GM18526 (cell line): Measurements from ENCODE around the gene CFAP69.

ENCODE experiments used
- POLR2A ChIP-seq: IDR thresholded peaks from 3 replicates; pipeline ENCODE4 v1.6.1; 2011; ENCODE audit not compliant: insufficient read length; ENCODE audit errors: extremely low read depth

The CFAP69 gene, protein sequence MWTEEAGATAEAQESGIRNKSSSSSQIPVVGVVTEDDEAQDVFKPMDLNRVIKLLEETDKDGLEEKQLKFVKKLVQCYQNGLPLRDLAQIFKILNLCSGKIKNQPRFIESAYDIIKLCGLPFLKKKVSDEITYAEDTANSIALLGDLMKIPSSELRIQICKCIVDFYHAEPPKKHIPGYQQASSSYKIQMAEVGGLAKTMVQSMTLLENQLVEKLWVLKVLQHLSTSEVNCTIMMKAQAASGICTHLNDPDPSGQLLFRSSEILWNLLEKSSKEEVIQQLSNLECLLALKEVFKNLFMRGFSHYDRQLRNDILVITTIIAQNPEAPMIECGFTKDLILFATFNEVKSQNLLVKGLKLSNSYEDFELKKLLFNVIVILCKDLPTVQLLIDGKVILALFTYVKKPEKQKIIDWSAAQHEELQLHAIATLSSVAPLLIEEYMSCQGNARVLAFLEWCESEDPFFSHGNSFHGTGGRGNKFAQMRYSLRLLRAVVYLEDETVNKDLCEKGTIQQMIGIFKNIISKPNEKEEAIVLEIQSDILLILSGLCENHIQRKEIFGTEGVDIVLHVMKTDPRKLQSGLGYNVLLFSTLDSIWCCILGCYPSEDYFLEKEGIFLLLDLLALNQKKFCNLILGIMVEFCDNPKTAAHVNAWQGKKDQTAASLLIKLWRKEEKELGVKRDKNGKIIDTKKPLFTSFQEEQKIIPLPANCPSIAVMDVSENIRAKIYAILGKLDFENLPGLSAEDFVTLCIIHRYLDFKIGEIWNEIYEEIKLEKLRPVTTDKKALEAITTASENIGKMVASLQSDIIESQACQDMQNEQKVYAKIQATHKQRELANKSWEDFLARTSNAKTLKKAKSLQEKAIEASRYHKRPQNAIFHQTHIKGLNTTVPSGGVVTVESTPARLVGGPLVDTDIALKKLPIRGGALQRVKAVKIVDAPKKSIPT

DNA sequence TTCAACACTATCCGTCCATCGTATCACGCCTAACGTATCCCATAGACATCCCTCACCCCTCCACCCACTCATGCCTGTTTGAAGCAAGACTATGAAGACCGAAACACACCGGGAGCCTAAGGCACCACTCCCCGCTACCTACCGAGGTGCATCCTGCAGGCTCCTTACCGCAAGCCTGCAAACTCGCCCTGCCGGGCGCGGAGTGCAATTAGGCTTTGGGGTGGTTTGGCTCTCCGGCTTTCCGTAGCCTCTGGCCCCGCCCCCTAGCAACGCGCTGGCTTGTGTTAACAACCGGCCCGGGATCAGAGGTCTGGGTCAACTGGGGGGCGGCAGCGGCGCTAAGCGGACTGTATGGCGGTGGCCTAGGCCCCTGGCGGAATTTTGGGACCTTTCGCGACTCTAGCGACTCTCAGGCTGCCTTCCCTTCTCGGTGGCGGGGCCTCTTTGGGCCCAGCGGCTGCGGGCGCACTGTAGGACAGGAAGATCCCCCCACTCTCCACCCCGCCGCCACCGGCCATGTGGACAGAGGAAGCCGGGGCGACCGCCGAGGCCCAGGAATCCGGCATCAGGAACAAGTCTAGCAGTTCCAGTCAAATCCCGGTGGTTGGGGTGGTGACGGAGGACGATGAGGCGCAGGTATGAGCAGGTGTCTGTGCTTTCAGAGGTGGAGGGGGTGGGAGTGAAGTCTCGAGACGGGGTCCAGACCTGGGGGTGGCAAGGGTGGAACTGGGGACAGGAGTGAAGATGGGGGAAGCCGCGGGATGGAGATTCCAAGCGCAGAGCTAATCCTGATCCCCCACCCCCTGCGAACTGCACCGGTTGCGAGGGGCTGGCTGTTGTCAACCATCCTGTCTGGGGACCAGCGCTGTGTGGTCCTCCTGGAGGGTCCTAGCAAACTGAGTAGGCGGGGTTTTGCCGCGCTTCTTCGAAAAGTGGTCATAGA is at the start of gene CFAP69:
TSS of gene CFAP69 (plus strand) at position 266 of the 943 bp plus-strand sequence. CDS start at position 517, 251 bp downstream.
- peak; percentile 44 for TF ChIP-seq POLR2A

DNA sequence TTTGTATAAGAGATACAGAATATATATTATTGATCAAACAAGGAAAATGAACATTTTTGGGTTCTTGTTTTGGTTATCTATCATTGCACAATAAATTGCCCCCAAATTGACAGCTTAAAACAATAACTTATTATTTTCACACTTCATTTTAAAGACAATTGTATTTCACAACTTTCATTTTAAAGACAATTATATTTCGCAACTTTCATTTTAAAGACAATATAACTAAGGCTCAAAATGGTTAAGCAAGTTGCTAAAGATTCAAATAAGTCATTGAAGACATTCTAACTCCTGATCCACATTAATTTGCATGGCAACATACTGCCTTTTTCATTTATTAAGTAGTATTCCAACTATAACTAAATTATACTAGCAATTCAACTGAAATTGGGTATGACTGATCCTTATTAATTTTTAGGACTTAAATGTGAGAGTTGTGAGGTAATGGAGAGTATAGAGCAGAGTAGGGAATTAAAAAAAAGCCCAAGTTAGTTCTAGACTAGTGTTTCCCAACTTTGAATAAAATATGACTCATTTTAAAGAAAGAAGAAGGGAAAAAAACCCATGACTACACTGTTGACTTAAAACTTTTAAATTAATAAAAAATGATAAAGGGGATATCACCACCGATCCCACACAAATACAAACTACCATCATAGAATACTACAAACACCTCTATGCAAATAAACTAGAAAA is 43.3 kb upstream of the CFAP69 start:
- no peak for TF ChIP-seq POLR2A

DNA sequence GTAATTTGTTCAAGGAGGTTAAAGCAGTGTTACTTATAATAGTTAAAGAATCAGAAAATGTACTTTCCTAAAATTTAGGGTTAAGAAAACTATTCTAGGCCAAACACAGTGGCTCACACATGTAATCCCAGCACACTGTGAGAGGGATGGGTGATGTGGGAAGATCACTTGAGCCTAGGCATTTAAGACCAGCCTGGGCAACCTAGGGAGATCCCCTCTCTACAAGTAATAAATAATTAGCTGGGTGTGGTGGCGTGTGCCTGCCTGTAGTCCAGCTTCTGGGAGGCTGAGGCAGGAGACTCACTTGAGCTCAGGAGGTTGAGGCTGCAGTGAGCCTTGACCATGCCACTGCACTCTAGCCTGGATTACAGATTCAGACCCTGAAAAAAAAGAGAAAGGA is 37.0 kb upstream of the CFAP69 start:
- no peak for TF ChIP-seq POLR2A

DNA sequence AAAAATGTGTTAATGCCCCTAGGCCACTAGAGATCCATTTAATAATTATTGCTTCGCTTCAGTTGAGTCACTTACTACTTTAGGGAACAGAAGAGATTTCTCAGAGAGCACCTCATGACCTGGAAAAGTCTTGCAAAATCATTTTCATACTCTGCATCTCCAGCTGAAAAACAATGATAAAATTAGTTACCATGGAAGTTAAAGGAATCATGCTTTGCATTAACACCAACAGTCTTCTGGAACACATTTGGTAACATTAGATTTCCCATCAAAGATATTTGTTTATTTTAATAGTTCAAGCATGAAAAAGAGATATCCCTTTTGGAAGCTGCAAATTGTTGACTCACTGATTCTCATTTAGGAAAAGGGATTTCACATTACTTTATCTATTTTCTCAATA is 35.2 kb upstream of the CFAP69 start:
- no peak for TF ChIP-seq POLR2A

- no peak for TF ChIP-seq POLR2A
Measured at GRCh38 chr7:90210475-90210874, 34.5 kb upstream of the CFAP69 start.

DNA sequence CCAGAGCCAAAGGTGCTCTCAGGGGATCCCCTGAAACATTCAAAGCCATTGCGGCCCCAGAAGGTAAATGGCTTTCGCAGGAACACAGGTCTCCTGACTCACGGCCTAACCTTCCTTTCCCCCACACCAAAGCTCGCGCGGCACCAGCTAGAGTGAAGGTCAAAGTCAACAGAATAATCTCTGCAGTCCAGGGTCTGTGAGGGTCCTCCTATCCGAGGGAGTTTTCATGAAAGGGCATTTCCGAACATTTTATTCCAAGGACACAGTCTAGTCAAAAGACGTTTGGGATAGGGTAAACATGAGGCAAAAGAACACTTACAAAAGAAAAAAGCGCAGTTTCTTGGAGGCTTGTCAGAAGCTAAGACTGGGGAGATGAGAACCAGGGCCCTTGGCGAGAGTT is 34.0 kb upstream of the CFAP69 start:
- TF ChIP-seq POLR2A: no peak

- no peak for TF ChIP-seq POLR2A
Measured at GRCh38 chr7:90211391-90212148, 33.4 kb upstream of the CFAP69 start, which contains the start of gene STEAP2. Gene STEAP2, plus strand, starts transcription at chr7:90211740. Its CDS starts 13,343 bp downstream, at chr7:90225083.

DNA sequence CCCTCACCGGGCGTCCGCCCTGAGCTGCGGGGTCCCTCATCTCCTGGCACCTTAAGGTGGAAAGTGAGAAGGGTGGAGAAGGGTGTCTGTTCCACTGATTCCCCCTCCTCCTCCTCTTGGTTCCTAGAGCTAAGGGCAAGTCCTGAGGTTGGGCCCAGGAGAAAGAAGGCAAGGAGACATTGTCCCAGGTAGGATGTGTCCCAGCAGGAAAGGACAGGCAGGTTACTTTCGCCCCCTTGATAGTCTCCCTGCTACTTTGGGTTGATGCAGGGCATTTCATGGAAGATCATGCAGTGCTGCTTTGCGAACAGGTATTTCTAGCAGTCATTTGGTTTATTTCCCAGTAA is 32.9 kb upstream of the CFAP69 start:
- TF ChIP-seq POLR2A: no peak

DNA sequence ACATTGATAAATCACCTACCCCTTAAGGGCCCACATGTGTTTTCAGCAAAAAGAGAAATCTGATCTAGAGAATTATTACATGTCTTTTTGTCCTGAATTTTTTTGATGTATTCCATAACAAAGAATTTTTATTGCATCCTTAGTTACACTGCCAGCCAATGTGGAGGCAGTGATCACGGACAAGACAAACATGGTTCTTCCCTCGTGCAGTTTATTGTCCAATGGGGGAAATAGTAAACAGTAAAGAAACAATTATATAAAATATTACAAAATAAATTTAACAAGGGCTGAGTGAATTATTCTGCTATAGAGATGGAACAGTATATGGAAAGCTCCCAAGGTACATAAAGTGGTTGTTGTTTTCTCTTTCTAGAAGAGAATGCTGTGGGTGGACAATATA is 31.5 kb upstream of the CFAP69 start:
- TF ChIP-seq POLR2A: no peak

- no peak for TF ChIP-seq POLR2A
Measured at GRCh38 chr7:90216080-90216674, 28.8 kb upstream of the CFAP69 start.

- TF ChIP-seq POLR2A: no peak
Measured at GRCh38 chr7:90216771-90217170, 28.2 kb upstream of the CFAP69 start.

- no peak for TF ChIP-seq POLR2A
Measured at GRCh38 chr7:90222390-90222789, 22.6 kb upstream of the CFAP69 start.

DNA sequence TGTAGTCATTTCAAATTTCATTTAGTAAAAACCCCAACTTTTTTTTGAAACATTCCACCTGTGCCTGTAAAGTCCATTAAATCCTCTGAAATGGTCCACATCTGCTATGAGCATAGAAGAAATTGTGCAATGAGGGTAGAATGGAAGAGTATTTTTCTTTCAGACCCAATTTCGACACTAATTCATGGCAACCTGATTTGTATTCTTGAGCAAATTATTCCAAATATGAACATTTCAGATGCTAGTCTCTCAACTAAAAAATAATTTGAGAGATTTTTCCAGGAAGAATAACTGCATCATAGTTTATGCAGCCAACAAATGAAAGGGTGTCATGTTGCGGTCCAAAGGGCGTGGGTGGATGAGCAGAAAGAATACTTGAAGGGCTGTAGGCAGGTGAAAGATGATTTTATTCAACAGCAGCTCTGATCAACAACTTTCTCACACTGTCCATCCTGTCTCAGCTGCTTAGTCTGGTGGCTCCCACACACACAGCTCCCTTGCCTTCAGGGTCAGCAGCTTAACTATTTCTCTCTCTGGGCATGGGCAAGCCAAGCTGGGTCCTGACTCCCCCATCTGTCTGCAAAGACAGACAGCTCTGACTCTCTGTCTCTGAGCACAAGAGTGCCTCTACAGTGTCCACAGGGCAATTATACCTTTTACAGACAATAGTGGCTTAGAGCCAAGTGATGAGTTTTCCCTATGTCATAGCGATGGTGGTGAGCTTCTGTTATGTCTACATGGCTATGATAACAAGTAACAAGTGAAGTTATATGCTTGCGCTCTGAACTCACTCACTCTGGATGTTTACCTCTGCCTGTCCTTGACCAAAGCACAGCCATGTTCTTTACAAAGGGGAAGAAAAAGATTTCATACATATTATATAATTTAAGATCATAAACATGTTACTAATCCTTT is 21.9 kb upstream of the CFAP69 start:
- no peak for TF ChIP-seq POLR2A

DNA sequence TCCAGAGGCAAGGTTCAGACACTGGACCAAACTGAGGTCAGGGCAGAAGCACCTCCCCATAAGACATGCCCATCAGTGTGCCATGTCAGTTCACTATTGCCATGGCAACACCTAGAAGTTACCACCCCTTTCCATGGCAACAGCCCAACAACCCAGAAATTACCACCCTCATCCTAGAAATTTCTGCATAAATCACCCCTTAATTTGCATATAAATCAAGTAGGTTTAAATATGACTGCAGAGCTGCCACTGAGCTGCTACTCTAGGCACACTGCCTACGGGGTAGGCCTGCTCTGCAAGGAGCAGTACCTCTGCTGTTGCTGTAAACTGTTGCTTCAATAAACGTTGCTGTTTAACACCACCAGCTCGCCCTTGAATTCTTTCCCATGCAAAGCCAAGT is 20.8 kb upstream of the CFAP69 start:
- no peak for TF ChIP-seq POLR2A
